C4-2B (cell line): ENCODE data around the gene ATP8B3.

Experiments used
- H3K27ac ChIP-seq: fragments of 450-650 bp; 2 replicates; pipeline ENCODE4 v1.5.1; 2017
- ZFX ChIP-seq: fragments of 450-650 bp; IDR thresholded peaks from 2 replicates; pipeline ENCODE4 v1.6.1; 2017
- TF ChIP-seq, protein P1 (sequence below): fragments of 450-650 bp; conservative IDR thresholded peaks from 2 replicates; pipeline ENCODE4 v1.5.1; 2017; ENCODE audit warnings: mild to moderate bottlenecking

ATP8B3 gene

DNA sequence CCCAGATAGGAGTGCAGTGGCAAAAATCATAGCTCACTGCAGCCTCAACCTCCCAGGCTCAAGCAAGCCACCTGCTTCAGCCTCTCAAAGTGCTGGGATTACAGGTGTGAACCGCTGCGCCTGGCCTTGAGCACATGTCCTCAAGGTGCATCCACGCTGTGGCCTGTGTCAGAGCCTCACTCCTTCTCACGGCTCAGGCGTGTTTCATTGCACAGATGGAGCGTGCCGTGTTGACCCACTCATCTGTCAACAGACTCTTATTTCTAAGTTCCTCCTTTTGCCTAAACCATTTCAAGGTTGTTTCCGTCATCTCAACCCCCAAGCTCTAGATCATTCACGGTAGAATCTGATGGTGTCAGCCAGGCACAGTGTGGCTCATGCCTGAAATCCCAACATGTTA lies 28.2 kb downstream of the ATP8B3 start:
- TF ChIP-seq ZFX = no peak
- H3K27ac ChIP-seq = no peak overlapping the region

DNA sequence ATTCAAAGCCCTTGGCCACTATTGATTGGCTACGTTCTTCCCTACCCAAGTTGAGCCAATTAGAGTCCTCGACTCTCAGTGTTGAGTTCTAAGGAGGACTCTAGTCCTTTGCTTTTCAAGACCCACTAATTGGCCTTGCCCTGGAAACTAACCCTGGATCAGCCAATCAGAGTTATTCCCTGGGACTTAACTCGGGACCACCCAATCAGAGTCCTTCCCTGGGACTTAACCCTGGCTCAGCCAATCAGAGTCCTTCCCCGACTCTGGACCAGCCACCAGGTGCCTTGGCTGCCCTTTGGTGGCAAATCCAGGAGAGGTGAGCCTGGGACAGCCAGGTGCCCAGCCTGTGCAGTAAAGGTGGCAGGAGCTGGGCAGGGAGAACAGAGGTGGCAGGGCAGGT lies 28.7 kb downstream of the ATP8B3 start:
- TF ChIP-seq, protein P1, sequence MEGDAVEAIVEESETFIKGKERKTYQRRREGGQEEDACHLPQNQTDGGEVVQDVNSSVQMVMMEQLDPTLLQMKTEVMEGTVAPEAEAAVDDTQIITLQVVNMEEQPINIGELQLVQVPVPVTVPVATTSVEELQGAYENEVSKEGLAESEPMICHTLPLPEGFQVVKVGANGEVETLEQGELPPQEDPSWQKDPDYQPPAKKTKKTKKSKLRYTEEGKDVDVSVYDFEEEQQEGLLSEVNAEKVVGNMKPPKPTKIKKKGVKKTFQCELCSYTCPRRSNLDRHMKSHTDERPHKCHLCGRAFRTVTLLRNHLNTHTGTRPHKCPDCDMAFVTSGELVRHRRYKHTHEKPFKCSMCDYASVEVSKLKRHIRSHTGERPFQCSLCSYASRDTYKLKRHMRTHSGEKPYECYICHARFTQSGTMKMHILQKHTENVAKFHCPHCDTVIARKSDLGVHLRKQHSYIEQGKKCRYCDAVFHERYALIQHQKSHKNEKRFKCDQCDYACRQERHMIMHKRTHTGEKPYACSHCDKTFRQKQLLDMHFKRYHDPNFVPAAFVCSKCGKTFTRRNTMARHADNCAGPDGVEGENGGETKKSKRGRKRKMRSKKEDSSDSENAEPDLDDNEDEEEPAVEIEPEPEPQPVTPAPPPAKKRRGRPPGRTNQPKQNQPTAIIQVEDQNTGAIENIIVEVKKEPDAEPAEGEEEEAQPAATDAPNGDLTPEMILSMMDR = no peak
- TF ChIP-seq ZFX = no peak
- H3K27ac ChIP-seq = no peak overlapping the region

DNA sequence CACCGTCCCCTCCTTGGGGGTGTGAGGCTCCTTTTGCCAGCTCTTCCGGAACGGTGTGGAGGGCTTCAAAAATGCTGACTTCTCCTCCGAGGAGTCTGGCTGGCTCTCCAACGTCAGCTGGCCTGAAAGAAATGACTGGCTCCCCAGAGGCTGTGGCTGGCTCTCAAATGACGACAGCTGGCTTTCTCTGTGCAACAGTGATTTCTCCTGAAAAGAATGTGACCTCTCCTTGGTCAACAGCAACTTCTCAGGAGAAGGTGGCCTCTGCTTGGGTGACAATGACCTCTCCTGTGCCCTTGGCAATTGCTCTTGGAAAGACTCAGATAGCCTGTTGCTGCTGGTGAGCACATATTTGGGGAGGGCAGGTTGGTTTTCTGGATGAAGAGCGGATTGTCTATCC lies 29.6 kb downstream of the ATP8B3 start:
- TF ChIP-seq, protein P1 = no peak
- no peak for TF ChIP-seq ZFX
- H3K27ac ChIP-seq = no peak overlapping the region

DNA sequence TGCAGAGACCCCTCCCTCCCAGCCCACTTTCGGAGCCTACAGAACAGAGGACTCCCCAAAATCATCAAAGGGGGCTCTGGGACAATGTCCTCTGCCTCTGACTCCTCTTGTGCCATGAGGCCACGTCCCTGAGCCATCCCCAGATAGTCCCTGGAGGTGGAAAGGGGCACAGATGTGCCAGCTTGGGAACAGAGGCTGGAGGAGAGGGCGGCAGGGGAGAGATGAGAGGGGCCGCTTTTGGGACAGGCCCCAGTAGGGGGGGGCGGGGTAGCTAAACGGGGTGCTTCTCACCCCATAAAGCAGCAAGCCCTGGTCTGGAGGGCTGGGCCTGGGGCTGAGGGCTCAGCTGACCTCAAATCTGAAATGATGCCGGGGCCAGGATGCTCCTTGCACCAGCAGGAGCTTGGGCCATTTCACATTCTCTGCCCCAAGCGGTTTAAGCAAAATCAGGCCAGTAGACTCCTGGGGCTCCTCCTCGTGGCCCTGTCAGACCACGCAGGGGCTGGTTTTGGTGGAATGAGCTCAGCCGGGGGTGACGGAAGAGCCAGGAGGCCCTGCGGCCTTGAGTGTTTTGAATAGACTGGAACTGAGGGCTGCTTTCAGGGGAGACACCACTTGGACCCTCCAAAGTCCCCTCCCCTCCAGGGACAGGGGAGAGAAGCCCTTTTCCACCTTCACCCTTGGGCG lies 31.7 kb downstream of the ATP8B3 start:
- no peak overlapping the region for H3K27ac ChIP-seq
- TF ChIP-seq, protein P1 = no peak
- no peak for TF ChIP-seq ZFX

DNA sequence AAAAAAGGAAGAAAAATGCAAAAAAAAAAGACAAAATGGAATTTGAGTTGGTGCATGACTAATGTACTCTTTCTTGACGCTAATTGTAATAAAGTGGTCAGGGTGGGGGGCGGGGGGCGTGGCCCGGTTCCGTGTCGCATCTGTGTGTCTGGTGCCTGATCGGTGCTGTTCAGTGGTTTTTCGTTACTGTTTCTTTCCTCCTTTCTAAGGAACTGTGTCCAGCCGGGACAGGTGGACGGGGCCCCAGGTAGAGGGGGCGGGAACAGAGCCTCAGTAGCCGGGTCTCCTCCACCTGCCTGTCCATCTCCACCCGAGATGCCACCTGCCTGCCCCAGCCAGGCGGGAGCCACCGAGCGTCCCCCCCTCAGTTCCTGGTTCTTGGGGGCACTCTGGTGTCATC lies 32.5 kb downstream of the ATP8B3 start:
- no peak overlapping the region for H3K27ac ChIP-seq
- TF ChIP-seq, protein P1 = no peak
- TF ChIP-seq ZFX = no peak

DNA sequence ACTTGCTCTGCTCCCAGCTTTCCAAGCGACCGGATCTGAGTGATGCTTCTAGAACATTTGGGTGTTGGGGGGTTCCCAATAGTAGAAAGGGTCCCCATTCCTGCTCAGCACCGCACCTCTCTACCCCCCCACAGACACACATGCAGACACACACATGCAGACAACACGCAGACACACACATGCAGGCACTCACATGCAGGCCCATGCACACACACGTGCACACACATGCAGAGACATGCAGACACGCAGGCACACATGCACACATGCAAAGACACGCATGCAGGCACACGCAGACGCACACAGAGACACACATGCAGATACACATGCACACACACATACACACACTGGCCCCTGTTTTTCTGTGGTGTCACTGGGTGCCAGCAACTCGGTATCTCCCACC lies 34.9 kb downstream of the ATP8B3 start:
- no peak for TF ChIP-seq ZFX
- TF ChIP-seq, protein P1 = no peak
- no peak overlapping the region for H3K27ac ChIP-seq

DNA sequence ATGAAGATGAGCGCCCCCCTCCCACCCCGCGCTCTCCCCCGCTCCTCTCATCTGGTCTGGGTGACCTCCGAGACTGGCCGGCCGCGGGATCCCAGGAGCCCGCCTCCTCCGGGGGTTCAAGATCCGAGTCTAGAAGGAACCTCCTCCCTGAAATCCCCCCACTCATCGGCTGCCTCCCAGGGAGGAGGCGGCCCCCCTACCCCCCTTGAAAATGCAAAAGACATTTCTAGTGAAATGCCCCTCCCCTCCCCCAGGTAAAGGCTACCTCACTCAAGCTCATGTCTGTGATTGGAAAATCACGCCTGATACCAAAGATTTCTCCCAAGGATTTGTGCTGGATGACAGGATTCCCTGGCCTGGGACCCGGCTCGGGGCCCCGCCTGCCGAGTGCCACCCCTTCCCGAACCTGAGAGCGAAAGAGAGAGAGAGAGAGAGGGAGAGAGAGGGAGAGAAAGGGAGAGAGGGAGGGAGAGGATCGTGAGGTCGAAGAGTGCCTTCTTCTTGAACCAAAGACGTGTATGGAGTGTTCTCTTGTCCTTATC lies 35.4 kb downstream of the ATP8B3 start:
- no peak overlapping the region for H3K27ac ChIP-seq
- no peak for TF ChIP-seq ZFX
- TF ChIP-seq, protein P1 = no peak

DNA sequence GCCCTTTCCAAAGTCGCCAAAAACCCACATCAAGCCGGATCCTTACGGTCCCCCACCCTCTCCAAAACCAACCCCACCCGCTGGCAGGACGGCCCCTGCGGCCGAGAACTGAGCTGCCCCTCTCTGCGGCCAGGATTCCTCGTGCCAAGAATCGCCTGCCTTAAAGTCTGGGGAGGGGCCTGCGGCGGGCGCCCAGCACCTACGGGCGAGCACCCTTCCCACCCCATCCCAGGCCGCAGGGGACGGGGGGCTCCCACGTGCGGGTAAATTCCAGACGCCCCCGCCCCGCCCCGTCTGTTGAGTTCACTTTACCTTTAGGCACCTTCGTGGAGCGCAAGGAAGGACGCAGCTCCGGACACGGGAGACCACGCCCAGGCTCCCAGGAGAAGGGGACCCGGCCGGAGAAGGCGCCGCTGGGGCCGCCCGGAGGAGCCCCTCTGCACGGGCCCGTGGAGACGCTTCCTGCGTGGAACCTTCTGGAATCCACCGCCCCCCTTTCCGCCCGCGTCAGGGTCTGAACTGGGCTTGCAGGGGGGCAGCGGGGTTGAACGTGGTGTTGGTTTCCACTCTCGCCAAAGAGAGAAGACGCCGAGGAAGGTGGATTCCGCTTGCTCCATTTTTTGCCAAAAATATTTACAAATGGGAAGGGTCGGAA lies 36.0 kb downstream of the ATP8B3 start:
- TF ChIP-seq, protein P1 = no peak
- TF ChIP-seq ZFX = no peak
- no peak overlapping the region for H3K27ac ChIP-seq
